ENCODE results near the gene SORBS1. TPM values are rescaled to one million over a fixed set of nuclear protein-coding genes. Genes with fewer than 3 reads are reported as not detected.

Gene SORBS1
- total and polyA plus RNA-seq, 2 donors (not counting 3 experiments of a cell fraction or from before 2014, with no cell fraction given): 2.0 to 7.9 TPM

DNA sequence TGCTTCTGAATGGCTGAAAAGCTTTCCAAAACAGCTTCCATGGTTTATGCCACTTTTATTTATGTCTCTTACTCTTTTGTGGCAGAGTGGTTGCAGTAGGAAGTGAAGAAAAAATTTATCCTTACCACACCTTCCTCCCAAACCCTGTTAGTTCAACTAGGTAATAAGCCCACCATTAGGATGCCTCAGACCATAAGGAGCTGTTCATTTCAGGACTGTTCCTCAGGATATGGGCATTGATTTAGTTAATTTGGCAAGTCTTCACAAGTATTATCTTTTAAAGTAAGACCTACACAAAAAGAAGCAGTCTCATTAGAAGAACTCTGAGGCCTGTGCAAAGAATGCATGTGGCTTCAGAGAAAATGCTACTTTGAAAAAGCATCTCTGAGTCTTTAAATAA lies 187.5 kb downstream of the SORBS1 start:
- FAIRE-seq: no peak
- ChIA-PET POLR2A (interaction anchor here (1.1 kb wide), 1 partner anchor 228 kb away, joined by 3 read pairs; no protein-coding TSS in a partner anchor), CTCF (interaction anchor here (0.7 to 7.4 kb wide), 25 partner anchors 8 to 491 kb away, joined by 3 to 194 read pairs (median 8); partner anchors contain the start of gene TCTN3)

More for the DNA sequence above, 187.5 kb downstream of the SORBS1 start:
- dilution Hi-C loops (cut with MboI; ENCODE audit: extremely low pct_ligation_motif_present, low sequenced_read_pairs): no loop called here
- Histone ChIP-seq H3K79me2 (ENCODE audit: control insufficient read depth, insufficient read depth, low read length) (no peaks in the 10 kb centered on the region), H3K9me3 (replicated peaks; ENCODE audit: control insufficient read depth, insufficient read depth, low read length) (no peaks in the 10 kb centered on the region), H3K27me3 (ENCODE audit: control insufficient read depth in 2 of 2, insufficient read depth in 2 of 2, low read length in 2 of 2) (peaks cover 0 to 9% of the 10 kb centered on the region in 2 experiments), H3K4me3 (replicated peaks in 1 of 3; ENCODE audit: insufficient read depth in 1 of 3, low read depth in 1 of 3, low read length in 3 of 3) (no peak overlapping the region), H4K20me1 (replicated peaks; ENCODE audit: control insufficient read depth, extremely low read depth, insufficient read depth, low read length) (no peaks in the 10 kb centered on the region), H3K36me3 (ENCODE audit: control insufficient read depth in 2 of 2, extremely low read depth in 1 of 2, insufficient read depth in 2 of 2, low read length in 2 of 2) (no peaks in the 10 kb centered on the region), H3K27ac (ENCODE audit: insufficient read depth, low read depth, low read length) (no peak overlapping the region), H3K4me2 (ENCODE audit: insufficient read depth, low read length) (no peak overlapping the region), H3K9ac (replicated peaks; ENCODE audit: extremely low read depth, insufficient read depth, low read length) (no peak overlapping the region), H3K4me1 (ENCODE audit: control insufficient read depth, extremely low read depth, insufficient read depth, low read length) (no peaks in the 10 kb centered on the region), H3K9me1 (replicated peaks; ENCODE audit: control insufficient read depth, extremely low read depth, insufficient read depth, low read length) (no peaks in the 10 kb centered on the region), H2AFZ (ENCODE audit: low read depth, low read length) (no peak overlapping the region)
- intact Hi-C loops (cut with micrococcal nuclease): loop anchor here (1.0 kb wide), 3 partner anchors 57 to 321 kb away; no protein-coding TSS in a partner anchor
- no peak for DNase-seq (ENCODE audit: low read depth, low spot score)
- no TSS peak for BruUV-seq (replicated peaks)
- TF ChIP-seq GATA2 (IDR thresholded peaks at IDR 0.05; ENCODE audit: insufficient read depth, insufficient read length, low read depth, low read length) (no peak), POLR2A (IDR thresholded peaks at IDR 0.05; ENCODE audit: low read depth, low read length) (no peak), EZH2 (IDR thresholded peaks at IDR 0.05; ENCODE audit: borderline replicate concordance, low read depth, low read length, severe bottlenecking) (no peak), JUN (IDR thresholded peaks at IDR 0.05; ENCODE audit: borderline replicate concordance, insufficient read depth, insufficient read length, low read depth) (no peak), POLR2AphosphoS5 (IDR thresholded peaks at IDR 0.05; ENCODE audit: insufficient read depth, low read depth, low read length) (no peak), MYC (IDR thresholded peaks at IDR 0.05; ENCODE audit: low read depth, low read length) (no peak), FOS (IDR thresholded peaks at IDR 0.05; ENCODE audit: borderline replicate concordance, insufficient read depth, low read length) (no peak)
- TF ChIP-seq, protein P1, sequence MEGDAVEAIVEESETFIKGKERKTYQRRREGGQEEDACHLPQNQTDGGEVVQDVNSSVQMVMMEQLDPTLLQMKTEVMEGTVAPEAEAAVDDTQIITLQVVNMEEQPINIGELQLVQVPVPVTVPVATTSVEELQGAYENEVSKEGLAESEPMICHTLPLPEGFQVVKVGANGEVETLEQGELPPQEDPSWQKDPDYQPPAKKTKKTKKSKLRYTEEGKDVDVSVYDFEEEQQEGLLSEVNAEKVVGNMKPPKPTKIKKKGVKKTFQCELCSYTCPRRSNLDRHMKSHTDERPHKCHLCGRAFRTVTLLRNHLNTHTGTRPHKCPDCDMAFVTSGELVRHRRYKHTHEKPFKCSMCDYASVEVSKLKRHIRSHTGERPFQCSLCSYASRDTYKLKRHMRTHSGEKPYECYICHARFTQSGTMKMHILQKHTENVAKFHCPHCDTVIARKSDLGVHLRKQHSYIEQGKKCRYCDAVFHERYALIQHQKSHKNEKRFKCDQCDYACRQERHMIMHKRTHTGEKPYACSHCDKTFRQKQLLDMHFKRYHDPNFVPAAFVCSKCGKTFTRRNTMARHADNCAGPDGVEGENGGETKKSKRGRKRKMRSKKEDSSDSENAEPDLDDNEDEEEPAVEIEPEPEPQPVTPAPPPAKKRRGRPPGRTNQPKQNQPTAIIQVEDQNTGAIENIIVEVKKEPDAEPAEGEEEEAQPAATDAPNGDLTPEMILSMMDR (IDR thresholded peaks at IDR 0.05; ENCODE audit: extremely low read depth in 1 of 2, insufficient read depth in 1 of 2, low read depth in 1 of 2, low read length in 2 of 2): no peak
- TF ChIP-seq, protein P2, sequence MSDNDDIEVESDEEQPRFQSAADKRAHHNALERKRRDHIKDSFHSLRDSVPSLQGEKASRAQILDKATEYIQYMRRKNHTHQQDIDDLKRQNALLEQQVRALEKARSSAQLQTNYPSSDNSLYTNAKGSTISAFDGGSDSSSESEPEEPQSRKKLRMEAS (IDR thresholded peaks at IDR 0.05; ENCODE audit: insufficient read depth, insufficient read length): no peak

All from endothelial cell of umbilical vein (primary cell).